HEK293 (cell line): Measurements from ENCODE around the gene UBE2F.

ENCODE experiments used
- CTCF ChIA-PET: fragments of 350-600 bp; formaldehyde crosslinking; extraction: SDS; loops from one replicate; lab custom pipeline; 2021; ENCODE audit warnings: antibody characterized with exemption; lab: Yijun Ruan, JAX
- POLR2A ChIA-PET: fragments of 300-600 bp; formaldehyde crosslinking; extraction: SDS; loops from one replicate; lab custom pipeline; 2020; ENCODE audit warnings: antibody characterized with exemption, inconsistent platforms; lab: Yijun Ruan, JAX
- H3K27ac ChIP-seq: fragments of 200-500 bp; sonication (Bioruptor generic); 2 replicates; pipeline ENCODE4 v1.5.1; 2014; ENCODE audit warnings: low read depth, low read length, control low read depth, inconsistent platforms; ENCODE audit errors: extremely low read depth
- H3K36me3 ChIP-seq, 2 experiments: fragments of 200-500 bp in 1 of 2; sonication (Bioruptor generic) in 1 of 2; 1 replicate in 1 of 2; 2 replicates in 1 of 2; pipeline ENCODE4 v1.5.1; 2014 to 2017; ENCODE audit warnings: inconsistent platforms in 2 of 2, low read length in 2 of 2; ENCODE audit not compliant: control insufficient read depth in 2 of 2, insufficient read depth in 1 of 2
- H3K4me1 ChIP-seq: fragments of 200-500 bp; sonication (Bioruptor generic); 2 replicates; pipeline ENCODE4 v1.5.1; 2014; ENCODE audit warnings: mild to moderate bottlenecking, low read length, inconsistent platforms; ENCODE audit not compliant: control insufficient read depth, insufficient read depth
- H3K4me3 ChIP-seq: 2 replicates; pipeline ENCODE4 v1.5.1; 2011; ENCODE audit warnings: low read depth, mild to moderate bottlenecking, control low read depth, low read length, moderate library complexity
- H3K9me3 ChIP-seq: fragments of 200-500 bp; sonication (Bioruptor generic); 2 replicates; pipeline ENCODE4 v1.5.1; 2014; ENCODE audit warnings: low read depth, low read length, inconsistent platforms; ENCODE audit not compliant: control insufficient read depth, insufficient read depth
- GFI1B ChIP-seq: fragments of 450-650 bp; formaldehyde crosslinking; IDR thresholded peaks from 2 replicates; pipeline ENCODE4 v1.5.1; 2016; ENCODE audit warnings: missing biosample characterization, missing genetic modification characterization
- YY2 ChIP-seq: fragments of 450-650 bp; formaldehyde crosslinking; IDR thresholded peaks from 2 replicates; pipeline ENCODE4 v1.5.1; 2016; ENCODE audit warnings: missing biosample characterization, missing genetic modification characterization
- ZBTB17 ChIP-seq: fragments of 450-650 bp; formaldehyde crosslinking; IDR thresholded peaks from 2 replicates; pipeline ENCODE4 v1.5.1; 2016; ENCODE audit warnings: missing biosample characterization, missing genetic modification characterization
- ZBTB48 ChIP-seq: fragments of 450-650 bp; formaldehyde crosslinking; IDR thresholded peaks from 2 replicates; pipeline ENCODE4 v1.5.1; 2016; ENCODE audit warnings: missing biosample characterization, missing genetic modification characterization
- ZNF132 ChIP-seq: fragments of 450-650 bp; formaldehyde crosslinking; IDR thresholded peaks from 2 replicates; pipeline ENCODE4 v1.5.1; 2017; ENCODE audit warnings: missing biosample characterization, missing genetic modification characterization, borderline replicate concordance
- ZNF366 ChIP-seq: fragments of 450-650 bp; formaldehyde crosslinking; conservative IDR thresholded peaks from 2 replicates; pipeline ENCODE4 v1.5.1; 2016; ENCODE audit warnings: missing biosample characterization, missing genetic modification characterization
- ZNF510 ChIP-seq: fragments of 450-650 bp; formaldehyde crosslinking; IDR thresholded peaks from 2 replicates; pipeline ENCODE4 v1.5.1; 2018; ENCODE audit warnings: mild to moderate bottlenecking, missing genetic modification characterization, missing biosample characterization; ENCODE audit not compliant: insufficient replicate concordance
- ZNF548 ChIP-seq: fragments of 450-650 bp; formaldehyde crosslinking; IDR thresholded peaks from 2 replicates; pipeline ENCODE4 v1.5.1; 2016; ENCODE audit warnings: missing biosample characterization, missing genetic modification characterization
- ZSCAN30 ChIP-seq: fragments of 450-650 bp; IDR thresholded peaks from 2 replicates; pipeline ENCODE4 v1.5.1; 2018; ENCODE audit warnings: missing biosample characterization, mild to moderate bottlenecking, missing genetic modification characterization, moderate library complexity
- TF ChIP-seq, protein P1 (sequence below): fragments of 450-650 bp; formaldehyde crosslinking; IDR thresholded peaks from 2 replicates; pipeline ENCODE4 v1.5.1; 2016; ENCODE audit warnings: missing biosample characterization, missing genetic modification characterization
- TF ChIP-seq, protein P2 (sequence below): fragments of 450-650 bp; formaldehyde crosslinking; IDR thresholded peaks from 2 replicates; pipeline ENCODE4 v1.5.1; 2017; ENCODE audit warnings: missing biosample characterization, mild to moderate bottlenecking, missing genetic modification characterization, moderate library complexity
- TF ChIP-seq, protein P3 (sequence below): fragments of 450-650 bp; formaldehyde crosslinking; IDR thresholded peaks from 2 replicates; pipeline ENCODE4 v1.5.1; 2016; ENCODE audit warnings: missing biosample characterization, missing genetic modification characterization, borderline replicate concordance
- TF ChIP-seq, protein P4 (sequence below): fragments of 450-650 bp; formaldehyde crosslinking; IDR thresholded peaks from 2 replicates; pipeline ENCODE4 v1.5.1; 2017; ENCODE audit warnings: missing biosample characterization, missing genetic modification characterization
- TF ChIP-seq, protein P5 (sequence below): fragments of 450-650 bp; formaldehyde crosslinking; IDR thresholded peaks from 2 replicates; pipeline ENCODE4 v1.5.1; 2017; ENCODE audit warnings: missing biosample characterization, missing genetic modification characterization

The UBE2F gene

DNA sequence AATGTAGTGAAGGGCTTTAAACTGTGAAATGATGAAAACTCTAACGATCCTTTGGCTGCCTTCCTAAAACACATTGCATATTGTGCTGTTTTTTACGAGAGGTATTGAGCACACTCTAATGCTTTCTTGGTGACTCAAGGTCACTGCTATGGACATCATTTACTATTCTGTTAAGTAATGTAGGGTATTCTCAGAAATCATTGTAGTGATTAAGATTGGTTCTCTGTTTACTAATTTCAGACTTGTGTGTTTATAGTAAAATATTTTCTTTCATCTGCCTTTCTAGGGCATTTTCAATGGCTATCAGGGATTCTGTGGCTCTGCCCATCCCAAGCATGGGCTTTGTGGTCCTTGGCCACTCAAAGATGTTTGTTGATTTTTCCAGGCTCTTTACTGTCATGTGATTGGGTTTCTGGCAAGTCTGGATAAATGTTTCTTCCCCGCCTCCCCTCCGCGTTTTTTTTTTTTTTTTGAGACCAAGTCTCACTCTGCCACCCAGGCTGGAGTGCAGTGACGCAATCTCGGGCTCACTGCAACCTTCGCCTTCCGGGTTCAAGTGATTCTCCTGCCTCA is 29.3 kb downstream of the UBE2F start (continued):
- TF ChIP-seq, protein P1, sequence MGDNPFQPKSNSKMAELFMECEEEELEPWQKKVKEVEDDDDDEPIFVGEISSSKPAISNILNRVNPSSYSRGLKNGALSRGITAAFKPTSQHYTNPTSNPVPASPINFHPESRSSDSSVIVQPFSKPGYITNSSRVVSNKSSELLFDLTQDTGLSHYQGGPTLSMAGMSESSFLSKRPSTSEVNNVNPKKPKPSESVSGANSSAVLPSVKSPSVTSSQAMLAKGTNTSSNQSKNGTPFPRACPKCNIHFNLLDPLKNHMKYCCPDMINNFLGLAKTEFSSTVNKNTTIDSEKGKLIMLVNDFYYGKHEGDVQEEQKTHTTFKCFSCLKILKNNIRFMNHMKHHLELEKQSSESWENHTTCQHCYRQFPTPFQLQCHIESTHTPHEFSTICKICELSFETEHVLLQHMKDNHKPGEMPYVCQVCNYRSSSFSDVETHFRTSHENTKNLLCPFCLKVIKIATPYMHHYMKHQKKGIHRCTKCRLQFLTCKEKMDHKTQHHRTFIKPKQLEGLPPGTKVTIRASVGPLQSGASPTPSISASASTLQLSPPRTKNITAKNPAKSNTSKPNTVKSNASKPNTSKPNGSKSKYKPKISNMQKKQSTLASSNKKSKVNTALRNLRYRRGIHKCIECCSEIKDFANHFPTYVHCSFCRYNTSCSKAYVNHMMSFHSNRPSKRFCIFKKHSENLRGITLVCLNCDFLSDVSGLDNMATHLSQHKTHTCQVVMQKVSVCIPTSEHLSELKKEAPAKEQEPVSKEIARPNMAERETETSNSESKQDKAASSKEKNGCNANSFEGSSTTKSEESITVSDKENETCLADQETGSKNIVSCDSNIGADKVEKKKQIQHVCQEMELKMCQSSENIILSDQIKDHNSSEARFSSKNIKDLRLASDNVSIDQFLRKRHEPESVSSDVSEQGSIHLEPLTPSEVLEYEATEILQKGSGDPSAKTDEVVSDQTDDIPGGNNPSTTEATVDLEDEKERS (tag by site-specific recombination), result no peak
- TF ChIP-seq ZBTB17 (tag by site-specific recombination) (peak; percentile 61), ZSCAN30 (no peak), ZBTB48 (tag by site-specific recombination) (no peak), ZNF366 (tag by site-specific recombination) (no peak), ZNF510 (tag by site-specific recombination) (no peak)
- TF ChIP-seq, protein P2, sequence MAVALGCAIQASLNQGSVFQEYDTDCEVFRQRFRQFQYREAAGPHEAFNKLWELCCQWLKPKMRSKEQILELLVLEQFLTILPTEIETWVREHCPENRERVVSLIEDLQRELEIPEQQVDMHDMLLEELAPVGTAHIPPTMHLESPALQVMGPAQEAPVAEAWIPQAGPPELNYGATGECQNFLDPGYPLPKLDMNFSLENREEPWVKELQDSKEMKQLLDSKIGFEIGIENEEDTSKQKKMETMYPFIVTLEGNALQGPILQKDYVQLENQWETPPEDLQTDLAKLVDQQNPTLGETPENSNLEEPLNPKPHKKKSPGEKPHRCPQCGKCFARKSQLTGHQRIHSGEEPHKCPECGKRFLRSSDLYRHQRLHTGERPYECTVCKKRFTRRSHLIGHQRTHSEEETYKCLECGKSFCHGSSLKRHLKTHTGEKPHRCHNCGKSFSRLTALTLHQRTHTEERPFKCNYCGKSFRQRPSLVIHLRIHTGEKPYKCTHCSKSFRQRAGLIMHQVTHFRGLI (tag by site-specific recombination), result no peak
- TF ChIP-seq, protein P3, sequence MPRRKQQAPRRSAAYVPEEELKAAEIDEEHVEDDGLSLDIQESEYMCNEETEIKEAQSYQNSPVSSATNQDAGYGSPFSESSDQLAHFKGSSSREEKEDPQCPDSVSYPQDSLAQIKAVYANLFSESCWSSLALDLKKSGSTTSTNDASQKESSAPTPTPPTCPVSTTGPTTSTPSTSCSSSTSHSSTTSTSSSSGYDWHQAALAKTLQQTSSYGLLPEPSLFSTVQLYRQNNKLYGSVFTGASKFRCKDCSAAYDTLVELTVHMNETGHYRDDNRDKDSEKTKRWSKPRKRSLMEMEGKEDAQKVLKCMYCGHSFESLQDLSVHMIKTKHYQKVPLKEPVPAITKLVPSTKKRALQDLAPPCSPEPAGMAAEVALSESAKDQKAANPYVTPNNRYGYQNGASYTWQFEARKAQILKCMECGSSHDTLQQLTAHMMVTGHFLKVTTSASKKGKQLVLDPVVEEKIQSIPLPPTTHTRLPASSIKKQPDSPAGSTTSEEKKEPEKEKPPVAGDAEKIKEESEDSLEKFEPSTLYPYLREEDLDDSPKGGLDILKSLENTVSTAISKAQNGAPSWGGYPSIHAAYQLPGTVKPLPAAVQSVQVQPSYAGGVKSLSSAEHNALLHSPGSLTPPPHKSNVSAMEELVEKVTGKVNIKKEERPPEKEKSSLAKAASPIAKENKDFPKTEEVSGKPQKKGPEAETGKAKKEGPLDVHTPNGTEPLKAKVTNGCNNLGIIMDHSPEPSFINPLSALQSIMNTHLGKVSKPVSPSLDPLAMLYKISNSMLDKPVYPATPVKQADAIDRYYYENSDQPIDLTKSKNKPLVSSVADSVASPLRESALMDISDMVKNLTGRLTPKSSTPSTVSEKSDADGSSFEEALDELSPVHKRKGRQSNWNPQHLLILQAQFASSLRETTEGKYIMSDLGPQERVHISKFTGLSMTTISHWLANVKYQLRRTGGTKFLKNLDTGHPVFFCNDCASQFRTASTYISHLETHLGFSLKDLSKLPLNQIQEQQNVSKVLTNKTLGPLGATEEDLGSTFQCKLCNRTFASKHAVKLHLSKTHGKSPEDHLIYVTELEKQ (tag by site-specific recombination), result no peak

DNA sequence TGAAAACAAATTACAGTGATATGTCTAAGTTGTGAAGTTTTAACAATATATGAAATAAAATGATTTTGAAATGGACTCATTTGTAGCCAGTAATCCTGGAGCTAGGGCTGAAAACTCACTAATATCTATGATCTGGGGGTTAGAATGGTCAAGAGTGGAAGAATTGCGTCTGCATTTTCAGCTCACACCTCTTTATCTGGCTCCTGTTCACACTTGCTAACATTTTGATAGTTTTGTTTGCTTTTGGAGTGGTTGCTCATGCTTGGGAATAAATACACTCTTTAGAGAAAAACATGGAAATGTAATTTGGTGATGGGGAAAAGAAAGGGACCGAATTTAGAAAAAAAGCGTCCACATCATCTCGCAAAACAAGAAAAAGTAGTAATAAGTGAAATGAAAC is 30.7 kb downstream of the UBE2F start:
- H3K4me3 ChIP-seq, result no peak overlapping the region
- no peak for TF ChIP-seq YY2 (tag by site-specific recombination)
- no peak for TF ChIP-seq ZNF548 (tag by site-specific recombination)
- no peak for TF ChIP-seq ZNF132 (tag by site-specific recombination)
- TF ChIP-seq, protein P4, sequence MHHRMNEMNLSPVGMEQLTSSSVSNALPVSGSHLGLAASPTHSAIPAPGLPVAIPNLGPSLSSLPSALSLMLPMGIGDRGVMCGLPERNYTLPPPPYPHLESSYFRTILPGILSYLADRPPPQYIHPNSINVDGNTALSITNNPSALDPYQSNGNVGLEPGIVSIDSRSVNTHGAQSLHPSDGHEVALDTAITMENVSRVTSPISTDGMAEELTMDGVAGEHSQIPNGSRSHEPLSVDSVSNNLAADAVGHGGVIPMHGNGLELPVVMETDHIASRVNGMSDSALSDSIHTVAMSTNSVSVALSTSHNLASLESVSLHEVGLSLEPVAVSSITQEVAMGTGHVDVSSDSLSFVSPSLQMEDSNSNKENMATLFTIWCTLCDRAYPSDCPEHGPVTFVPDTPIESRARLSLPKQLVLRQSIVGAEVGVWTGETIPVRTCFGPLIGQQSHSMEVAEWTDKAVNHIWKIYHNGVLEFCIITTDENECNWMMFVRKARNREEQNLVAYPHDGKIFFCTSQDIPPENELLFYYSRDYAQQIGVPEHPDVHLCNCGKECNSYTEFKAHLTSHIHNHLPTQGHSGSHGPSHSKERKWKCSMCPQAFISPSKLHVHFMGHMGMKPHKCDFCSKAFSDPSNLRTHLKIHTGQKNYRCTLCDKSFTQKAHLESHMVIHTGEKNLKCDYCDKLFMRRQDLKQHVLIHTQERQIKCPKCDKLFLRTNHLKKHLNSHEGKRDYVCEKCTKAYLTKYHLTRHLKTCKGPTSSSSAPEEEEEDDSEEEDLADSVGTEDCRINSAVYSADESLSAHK (tag by site-specific recombination), result no peak
- TF ChIP-seq GFI1B (tag by site-specific recombination), result no peak
- TF ChIP-seq, protein P5, sequence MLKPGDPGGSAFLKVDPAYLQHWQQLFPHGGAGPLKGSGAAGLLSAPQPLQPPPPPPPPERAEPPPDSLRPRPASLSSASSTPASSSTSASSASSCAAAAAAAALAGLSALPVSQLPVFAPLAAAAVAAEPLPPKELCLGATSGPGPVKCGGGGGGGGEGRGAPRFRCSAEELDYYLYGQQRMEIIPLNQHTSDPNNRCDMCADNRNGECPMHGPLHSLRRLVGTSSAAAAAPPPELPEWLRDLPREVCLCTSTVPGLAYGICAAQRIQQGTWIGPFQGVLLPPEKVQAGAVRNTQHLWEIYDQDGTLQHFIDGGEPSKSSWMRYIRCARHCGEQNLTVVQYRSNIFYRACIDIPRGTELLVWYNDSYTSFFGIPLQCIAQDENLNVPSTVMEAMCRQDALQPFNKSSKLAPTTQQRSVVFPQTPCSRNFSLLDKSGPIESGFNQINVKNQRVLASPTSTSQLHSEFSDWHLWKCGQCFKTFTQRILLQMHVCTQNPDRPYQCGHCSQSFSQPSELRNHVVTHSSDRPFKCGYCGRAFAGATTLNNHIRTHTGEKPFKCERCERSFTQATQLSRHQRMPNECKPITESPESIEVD (tag by site-specific recombination), result peak; percentile 61
- TF ChIP-seq, all 188 proteins: peak for 1
- Histone ChIP-seq H3K27ac (no peak overlapping the region), H3K9me3 (no peaks in the 10 kb centered on the region), H3K4me1 (peaks cover 3% of the 10 kb centered on the region), H3K36me3 (peaks cover 0 to 5% of the 10 kb centered on the region in 2 experiments; a peak in 2 of 3 replicates)
- ChIA-PET POLR2A (no interaction called here), CTCF (interaction anchor here (0.5 to 1.0 kb wide), 4 partner anchors 10 to 556 kb away, joined by 3 to 5 read pairs (median 3); no protein-coding TSS in a partner anchor)
